Measurements from ENCODE around the gene UST.

- TF ChIP-seq, protein P1, sequence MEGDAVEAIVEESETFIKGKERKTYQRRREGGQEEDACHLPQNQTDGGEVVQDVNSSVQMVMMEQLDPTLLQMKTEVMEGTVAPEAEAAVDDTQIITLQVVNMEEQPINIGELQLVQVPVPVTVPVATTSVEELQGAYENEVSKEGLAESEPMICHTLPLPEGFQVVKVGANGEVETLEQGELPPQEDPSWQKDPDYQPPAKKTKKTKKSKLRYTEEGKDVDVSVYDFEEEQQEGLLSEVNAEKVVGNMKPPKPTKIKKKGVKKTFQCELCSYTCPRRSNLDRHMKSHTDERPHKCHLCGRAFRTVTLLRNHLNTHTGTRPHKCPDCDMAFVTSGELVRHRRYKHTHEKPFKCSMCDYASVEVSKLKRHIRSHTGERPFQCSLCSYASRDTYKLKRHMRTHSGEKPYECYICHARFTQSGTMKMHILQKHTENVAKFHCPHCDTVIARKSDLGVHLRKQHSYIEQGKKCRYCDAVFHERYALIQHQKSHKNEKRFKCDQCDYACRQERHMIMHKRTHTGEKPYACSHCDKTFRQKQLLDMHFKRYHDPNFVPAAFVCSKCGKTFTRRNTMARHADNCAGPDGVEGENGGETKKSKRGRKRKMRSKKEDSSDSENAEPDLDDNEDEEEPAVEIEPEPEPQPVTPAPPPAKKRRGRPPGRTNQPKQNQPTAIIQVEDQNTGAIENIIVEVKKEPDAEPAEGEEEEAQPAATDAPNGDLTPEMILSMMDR (IDR thresholded peaks at IDR 0.05), result no peak
- no peak for TF ChIP-seq EZH2 (IDR thresholded peaks at IDR 0.05; ENCODE audit: borderline replicate concordance, insufficient read depth, low read depth, low read length, poor library complexity, severe bottlenecking)
These were observed 307.2 kb downstream of the UST start for GRCh38 chr6:149053848-149054558.
